ENCODE results near the gene SCN3B.
A peak's percentile ranks its signal among the peaks of the same experiment; 100 is the strongest.

SCN3B gene

DNA sequence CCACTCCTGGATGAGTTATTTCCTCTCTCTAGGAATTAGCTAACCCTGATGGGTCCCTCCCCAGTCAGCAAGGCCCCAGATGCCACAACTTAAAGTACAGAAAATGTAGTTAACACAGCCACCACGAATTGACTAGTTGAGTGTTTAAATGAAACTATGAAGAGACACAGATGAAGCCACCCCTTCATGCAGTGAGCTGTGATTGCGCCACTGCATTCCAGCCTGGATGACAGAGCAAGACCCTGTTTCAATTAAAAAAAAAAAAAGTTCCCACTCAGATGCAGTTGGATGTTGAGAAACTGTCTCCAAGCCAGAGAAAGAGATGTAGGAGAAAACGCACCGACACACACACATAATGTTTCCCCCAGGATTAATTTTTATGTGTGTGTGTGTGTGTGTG lies 53.3 kb downstream of the SCN3B start:
- DNase-seq (ENCODE audit: low spot score) (no peak), FAIRE-seq (no peak)

DNA sequence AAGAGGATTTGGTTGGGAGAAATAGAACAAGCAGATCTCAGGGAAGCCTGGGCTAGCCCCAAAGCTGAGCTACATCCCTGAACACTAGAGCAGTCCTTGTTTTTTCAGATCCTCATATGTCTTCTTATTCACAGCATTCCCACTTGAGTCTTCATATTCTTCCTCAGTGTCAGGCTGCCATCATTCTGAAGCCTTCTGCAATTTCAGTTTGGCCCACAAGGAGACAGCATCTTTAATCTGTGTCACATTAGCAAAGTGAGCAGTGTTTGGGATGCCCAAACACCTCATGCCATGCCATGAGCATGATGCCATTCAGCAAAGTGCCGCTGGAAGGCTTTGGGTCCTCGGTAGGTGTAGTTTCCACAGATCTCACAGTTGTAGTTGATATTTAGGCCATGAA lies 56.6 kb downstream of the SCN3B start:
- DNase-seq (ENCODE audit: low spot score) (no peak), FAIRE-seq (no peak)

DNA sequence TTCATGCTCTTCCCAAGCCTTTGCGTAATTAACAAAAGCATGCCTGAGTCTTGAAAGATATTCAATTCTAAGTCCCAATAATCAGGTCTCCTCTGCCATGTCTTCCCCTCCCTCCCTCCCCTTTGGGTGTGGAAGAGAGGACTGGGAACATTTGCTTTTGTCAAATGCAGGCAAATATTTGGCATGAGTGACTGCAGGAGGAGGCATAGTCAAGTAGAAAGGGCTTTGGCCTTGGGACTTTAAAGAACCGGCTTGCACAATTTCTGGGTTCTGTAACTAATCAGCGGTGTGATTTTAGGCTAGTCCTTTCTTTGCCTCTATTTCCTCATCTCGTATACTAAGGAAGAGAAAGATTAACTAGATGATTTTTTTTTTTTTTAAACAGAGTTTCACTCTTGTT lies 59.5 kb downstream of the SCN3B start:
- DNase-seq (ENCODE audit: low spot score) (no peak), FAIRE-seq (no peak)

DNA sequence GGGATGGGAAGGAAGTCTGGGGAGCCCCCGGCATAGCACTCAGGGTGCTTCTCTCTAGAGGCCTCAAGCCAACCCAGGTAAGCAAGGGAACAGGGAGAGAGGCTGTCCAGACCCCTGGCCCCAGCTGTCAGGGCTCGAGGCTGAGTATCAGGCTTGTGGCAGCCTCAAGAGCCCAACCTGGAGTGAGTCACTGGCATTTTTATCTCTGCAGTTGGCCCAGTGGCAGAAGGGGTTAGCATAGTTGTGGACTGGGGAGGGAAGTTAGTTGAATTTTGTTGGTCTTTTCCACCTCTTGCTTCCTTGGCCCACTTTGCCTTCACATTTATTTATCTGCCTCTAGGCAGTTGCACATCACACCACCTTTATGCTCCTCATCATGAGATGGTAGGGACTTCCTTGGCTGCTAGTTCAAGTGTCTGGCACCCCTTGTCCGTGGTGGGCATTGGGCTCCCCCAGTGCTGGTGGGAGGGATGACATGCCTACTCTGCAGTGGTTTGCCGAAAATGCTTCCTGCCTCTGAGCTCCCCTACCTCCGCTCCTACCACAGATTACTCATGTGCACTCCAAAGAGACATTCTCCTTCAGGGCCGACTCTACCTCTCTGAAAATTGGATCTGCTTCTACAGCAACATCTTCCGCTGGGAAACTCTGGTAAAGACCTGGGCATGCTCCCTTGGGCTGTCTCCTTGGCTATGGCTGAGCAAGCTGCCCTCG lies 60.1 kb downstream of the SCN3B start:
- no peak for FAIRE-seq
- DNase-seq (ENCODE audit: low spot score), result no peak

DNA sequence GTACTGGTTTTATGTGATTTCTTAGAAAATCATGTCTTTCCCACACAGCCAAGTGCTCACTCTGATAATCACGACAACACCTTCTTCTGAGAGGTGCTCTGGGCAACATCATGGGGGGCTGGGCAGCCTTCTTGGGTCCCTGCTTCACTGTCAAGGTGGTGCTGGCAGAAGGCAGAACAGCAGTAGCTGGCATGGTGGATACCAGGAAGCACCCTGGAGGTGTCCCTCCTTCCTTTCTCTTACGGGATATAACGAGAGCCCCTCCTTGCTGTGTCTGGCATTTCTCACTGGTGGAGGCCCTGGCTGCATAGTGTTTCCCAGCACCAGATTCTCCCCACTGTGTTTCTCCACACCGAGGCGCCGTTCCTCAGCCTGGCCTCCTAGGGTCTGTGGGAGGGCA lies 60.9 kb downstream of the SCN3B start:
- FAIRE-seq, result no peak
- no peak for DNase-seq (ENCODE audit: low spot score)

DNA sequence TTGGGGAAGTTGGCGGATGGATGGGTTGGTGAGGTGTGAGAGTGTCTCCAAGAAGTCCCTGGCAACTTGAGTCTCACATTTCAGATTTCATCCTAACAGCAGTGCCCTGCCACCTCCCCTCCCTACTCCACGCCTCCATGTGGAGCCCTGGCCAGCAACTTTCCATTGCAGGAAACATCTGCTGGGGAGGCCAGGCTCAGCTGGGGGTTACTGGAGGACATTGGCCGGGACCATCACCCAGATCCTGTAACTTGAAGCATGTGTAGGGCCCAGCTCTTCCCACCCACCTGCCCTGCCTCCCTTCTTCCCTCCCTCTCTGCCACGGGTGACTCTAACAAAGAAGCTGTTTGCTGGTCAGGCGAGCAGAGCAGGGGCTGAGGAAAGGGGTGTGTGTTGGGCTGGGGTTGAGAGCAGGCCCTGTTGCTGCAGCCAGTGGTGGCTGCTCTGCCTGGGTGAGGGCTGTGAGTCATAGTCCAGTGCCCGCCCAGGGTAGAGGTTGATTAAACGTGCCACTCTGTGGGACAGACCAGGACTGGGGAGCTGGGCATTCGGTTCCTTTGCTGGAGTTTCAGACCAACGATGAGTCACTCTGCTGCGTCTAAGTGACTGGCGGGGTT lies 64.0 kb downstream of the SCN3B start:
- peak; percentile 65 for DNase-seq (ENCODE audit: low spot score)
- FAIRE-seq, result no peak

DNA sequence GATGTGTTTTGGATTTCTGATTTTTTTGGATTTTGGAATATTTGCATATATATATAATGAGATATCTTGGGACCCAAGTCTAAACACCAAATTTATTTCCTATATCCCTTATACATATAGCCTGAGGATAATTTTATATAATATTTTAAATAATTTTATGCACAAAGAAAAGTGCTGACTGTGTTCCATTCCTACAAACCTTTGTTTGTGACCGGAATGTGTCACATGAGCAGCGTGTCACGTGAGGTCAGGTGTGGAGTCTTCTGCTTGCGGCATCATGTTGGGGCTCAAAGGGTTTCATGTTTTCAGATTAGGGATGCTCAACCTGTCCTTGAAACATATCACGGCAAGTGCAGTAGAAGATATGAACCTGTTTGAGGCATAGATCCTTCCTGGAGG lies 65.6 kb downstream of the SCN3B start:
- FAIRE-seq (no peak), DNase-seq (ENCODE audit: low spot score) (no peak)

DNA sequence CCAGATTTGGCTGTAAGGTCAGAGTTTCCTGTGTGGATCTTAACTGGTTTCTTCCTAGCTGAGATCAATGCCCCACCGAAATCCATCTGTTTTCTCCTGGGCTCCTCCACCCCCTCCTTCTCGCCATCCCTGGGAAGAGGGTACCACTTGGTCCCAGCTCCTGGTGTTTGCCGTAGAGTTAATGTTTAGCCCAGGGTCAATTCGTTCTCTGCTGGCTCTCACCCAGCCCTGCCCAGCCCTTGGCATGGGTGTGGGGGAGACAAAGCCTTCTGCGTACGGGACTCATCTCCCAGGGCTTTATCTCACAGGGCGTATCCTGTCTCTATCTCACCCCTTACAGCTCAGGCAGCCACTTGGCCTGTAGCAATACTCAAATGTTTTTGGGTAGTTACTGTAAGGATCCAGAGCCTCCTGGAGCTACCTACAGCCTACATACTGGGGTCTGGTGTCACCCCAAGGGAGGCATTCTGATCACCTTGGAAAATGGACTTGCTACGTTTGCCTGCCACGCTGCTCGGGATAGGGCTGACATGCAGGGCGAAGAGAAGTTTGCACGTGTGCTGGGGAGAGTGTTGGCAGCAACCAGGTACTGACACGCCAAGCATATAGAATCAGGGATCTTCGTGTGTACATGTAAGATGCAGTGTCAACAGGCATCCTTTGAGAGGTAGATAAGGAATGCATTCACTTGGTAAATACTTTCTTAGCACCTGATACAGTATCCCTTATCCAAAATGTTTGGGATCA lies 66.1 kb downstream of the SCN3B start:
- FAIRE-seq (no peak), DNase-seq (ENCODE audit: low spot score) (no peak)

DNA sequence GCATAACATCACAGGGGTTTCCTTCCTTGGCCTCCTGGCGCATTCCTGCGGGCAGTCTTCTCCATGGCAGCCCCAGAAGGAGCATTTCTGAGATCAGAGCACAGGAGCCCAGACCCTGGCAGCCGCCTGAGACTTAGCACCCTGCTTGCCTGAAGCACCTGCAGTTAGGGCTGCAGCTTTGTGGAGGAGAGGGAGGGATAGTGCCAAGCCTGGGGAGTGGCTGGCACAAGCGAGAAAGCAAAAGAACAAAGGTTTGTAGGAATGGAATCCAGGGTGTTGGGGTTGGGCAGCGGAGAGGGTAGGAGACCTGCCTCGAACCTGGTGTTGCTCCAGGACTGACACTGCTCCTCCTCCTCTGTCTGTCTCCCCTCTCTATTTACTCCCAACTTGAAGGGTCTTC lies 66.9 kb downstream of the SCN3B start:
- DNase-seq (ENCODE audit: low spot score) (no peak), FAIRE-seq (no peak)

DNA sequence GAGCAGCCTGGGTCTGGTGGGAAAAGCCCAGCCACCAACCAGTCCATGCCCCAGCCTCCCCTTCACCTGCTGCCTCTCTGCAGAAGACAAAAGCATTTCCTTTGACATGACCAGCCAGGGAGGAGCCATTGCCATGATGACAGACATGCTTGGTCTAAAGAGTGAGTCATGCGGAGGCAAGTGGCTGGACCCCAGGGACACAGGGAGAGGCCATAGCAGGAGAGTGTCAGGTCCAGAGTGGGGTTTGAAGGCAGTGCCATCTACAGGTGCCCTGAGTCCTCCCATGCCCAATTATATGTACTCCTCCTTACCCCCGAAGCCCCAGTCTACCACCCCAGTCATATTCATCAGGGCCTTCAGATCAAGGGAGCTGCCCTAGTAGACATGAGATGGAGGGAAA lies 67.4 kb downstream of the SCN3B start:
- no peak for DNase-seq (ENCODE audit: low spot score)
- FAIRE-seq, result no peak

DNA sequence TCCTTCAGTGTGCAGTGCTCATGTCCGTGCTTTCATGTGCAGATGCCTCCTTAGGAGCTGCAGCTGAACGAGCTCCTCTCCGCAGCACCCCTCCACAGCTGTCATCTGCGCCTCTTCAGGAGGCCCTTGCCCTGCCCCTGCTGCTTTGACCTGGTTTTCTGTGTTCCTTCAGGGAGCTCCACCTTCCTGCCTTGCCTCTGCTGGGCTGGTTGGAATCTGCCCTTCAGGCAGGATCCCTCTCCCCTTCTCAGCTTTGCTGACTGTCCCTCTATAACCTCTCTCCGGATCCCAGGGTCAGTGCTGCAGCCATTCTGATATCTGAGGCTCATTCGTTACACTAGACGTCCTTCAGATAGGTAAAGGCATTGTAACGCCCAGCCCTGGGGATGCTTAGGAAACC lies 67.9 kb downstream of the SCN3B start:
- no peak for FAIRE-seq
- DNase-seq (ENCODE audit: low spot score), result no peak

DNA sequence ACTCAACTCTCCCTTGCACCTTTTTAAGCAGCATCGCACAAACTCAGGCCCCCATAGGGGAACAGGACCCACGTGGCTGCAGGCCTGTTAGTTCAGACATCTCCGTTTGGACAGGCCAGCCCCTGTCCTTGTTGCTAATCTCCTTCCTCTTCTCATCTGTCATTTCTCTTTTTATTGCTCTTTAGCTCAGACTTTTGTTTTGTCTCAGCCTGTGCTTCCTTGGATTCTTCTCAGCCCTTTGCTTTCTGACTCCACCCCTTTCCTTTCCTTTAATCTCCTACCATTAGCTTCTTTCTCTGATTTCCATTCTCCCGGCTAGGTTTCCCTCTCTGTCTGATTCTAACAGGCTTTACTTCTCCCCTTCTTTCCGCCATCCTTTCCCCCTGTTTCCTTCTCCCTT lies 68.7 kb downstream of the SCN3B start:
- no peak for FAIRE-seq

DNA sequence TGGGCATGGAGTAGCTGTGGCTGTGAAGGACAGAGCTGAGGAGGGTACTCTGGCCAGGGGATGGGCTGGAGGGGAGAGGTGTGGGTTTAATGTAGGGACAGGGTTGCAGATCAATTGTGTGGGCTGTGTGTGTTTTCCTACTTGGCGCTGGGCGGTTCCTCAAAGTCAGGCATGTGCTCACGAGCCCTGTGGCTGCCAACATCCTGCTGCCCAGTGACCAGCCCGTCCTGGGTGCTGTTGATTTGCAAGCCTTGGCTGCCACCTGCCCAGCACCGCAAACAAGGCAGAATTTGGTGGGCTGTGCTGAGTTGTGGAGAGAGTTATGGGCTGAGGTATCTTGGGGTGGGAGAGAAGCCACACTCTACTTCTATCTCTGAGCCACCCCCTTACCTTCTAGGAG lies 69.2 kb downstream of the SCN3B start:
- FAIRE-seq (no peak), DNase-seq (ENCODE audit: low spot score) (no peak)

More for the DNA sequence above, 68.7 kb downstream of the SCN3B start:
- DNase-seq (ENCODE audit: low spot score), result no peak

DNA sequence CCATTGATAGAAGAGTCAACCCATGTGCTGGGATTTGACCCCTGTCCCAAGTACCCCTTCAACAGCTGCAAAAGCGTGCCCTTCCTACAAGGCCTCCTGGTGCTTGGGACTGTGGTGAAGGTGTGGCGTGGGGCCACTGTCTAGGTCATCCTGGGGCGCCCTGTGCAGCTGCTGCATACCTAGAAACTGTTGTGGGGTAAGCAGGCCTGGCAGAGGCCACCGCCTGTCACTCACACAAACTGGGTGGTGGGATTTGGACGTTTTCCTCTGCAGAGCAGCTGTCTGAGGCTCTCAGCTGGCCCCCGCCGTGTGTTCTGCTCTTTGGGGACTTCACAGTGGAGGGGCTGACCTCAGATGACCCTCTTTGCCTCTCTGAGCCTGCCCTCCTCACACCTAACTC lies 69.7 kb downstream of the SCN3B start:
- no peak for FAIRE-seq
- DNase-seq (ENCODE audit: low spot score), result no peak

DNA sequence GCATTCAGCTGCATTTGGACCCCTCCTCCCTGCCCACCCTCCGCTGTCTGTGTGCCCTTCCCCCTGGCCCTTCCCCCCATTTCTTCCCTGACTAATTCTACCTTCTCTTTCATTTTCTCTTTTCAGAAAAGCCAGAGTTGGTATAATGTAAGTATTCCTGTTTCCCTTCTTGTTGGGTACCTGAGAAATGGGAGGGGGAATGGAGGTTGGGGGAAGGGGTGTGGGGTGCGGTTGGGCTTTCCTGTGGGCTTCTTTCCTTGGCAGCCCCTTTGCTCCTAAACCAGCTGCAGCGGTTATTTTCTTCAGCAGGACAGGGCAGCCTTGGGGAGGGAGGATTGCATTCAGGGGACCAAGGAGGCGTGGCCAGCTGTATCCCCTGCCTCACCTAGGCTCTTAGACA lies 70.2 kb downstream of the SCN3B start:
- no peak for FAIRE-seq
- no peak for DNase-seq (ENCODE audit: low spot score)

DNA sequence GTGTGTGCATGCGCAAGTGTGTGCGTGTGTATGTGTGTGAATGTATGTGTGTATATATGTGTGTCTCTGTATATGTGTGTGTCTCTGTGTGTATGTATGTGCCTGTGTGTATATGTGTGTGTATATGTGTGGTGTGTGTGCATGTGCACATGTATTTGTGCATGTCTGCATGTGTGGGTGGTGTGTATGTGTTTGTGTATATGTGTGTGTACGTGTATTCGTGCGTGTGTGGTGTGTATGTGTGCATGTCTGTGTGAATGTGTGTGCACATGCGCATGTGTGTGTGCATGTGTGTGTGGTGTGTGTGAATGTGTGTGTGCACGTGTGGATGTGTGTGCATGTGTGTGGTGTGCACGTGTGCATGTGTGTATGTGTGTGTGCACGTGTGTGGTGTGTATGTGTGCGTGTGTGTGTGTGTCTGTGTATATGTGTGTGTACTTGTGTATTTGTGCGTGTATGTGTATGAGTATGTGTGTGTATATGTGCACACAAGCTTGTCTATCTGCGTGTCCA lies 71.4 kb downstream of the SCN3B start:
- DNase-seq (ENCODE audit: low spot score) (no peak), FAIRE-seq (peak; percentile 88)

DNA sequence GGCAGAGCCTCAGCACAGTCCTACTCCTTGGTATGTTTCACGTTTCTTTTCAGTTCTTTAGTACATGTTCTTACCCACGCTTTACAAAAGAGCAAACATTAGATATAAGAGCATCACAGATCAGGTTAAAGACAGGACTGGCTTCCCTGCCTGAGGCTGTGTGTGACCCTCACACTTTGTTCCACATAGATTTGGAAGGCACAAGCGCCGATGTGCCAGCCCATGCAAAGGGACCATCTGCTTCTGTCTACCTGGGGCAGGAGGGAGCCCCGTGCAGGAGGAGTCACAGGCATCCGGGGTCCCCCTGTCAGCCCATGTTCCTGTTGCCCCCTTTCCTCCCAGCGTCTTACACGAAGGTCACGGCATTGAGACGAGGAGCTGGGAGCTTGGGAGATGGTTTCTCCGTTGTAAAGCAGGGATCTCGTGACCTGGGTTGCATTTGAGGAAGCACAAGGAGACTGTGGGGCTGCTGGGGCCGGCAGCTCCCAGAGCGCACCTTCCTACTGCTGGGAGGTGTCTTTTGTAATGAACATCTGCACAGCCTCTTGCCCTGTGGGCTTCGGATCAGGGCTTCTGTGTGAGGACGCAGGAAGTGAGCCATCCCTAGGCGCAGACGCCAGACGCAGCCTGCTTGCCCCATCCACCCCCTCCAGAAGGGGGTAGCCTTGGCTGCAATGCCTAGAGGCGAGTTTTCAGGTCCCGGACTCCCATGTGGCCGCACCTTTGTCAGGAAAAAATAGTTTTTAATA lies 72.6 kb downstream of the SCN3B start:
- DNase-seq (ENCODE audit: low spot score), result no peak
- no peak for FAIRE-seq

DNA sequence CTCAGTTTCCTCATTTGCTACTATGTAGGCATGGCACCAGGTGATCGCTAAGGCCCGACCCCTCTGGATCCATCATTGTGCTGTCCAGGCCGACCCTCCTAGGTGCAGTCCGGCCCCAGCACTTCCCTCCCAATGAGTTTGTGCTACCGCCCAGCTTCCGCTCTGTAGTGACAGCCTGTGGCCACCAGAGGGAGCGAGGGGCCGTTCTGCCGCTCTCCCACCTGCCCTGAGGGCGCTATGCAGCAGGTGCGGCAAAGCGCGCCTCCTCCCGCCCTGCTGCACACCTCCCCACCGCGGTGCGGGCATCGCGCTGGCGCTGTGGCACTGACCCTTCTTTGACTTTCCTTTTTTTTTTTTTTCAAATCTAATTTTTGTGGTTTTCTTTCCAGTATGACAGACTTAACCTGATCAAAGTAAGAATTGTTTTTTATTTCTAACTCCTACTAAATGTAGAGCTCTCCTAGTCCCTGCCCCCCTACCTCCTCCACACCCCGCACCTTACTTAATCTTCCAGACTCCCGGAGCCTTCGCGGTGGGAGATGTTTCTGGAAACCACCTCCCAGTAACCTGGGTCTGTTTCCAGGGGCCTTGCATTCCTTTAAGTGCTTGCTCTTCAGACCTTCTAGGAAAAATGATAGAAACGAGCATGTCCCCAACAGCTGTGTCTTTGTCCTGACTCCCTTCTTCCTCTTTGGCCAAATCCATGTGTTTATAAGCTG lies 73.7 kb downstream of the SCN3B start:
- FAIRE-seq, result peak; percentile 48
- peak; percentile 75 for DNase-seq (ENCODE audit: low spot score)

DNA sequence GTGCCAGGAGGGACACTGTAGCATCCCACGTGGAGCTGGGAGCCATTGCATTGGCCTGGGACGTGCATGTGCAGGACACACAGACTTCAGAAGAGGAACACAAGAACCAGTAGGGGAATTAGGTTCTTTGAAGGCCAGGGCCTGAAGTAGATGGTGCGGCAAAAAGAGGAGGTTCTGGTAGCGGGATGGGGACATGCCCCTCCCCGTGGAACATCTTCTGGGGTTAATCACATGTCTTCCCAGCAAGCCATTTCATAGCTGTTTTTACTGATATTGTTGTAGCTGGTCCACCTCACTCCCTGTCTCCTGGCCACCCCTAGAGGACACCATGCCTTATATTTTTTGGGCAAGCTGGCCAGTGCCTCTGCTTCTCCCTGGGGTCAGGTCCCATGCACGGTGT lies 74.3 kb downstream of the SCN3B start:
- DNase-seq (ENCODE audit: low spot score), result no peak
- no peak for FAIRE-seq

DNA sequence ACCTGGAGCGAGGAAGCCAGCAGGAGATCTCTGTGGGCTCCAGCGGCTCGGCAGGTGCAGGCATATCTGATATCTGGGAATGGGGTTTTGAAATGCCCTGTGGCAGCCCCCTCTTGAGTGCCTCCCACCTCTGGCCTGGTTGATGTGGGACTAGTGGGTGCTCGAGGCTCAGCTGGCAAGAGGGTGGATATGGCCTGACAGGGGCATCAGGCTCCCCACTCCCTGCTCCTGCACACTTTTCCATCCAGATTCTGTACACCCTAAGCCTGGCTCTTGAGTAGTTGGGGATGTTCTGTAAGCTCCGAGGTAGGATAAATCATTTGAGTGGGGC lies 75.0 kb downstream of the SCN3B start:
- no peak for FAIRE-seq
- no peak for DNase-seq (ENCODE audit: low spot score)
